GM04503 (cell line): ENCODE measurements around the gene GIPC1.
"Not testable (repeated sequence)": the region's sequence is repeated elsewhere in the genome, so short reads cannot be mapped to it uniquely, and the experiment has no call there.

ENCODE experiments used
- DNase-seq: peaks from one replicate; pipeline ENCODE4 v3.0.0-alpha.2; 2012; ENCODE audit warnings: low read depth

The GIPC1 gene, protein sequence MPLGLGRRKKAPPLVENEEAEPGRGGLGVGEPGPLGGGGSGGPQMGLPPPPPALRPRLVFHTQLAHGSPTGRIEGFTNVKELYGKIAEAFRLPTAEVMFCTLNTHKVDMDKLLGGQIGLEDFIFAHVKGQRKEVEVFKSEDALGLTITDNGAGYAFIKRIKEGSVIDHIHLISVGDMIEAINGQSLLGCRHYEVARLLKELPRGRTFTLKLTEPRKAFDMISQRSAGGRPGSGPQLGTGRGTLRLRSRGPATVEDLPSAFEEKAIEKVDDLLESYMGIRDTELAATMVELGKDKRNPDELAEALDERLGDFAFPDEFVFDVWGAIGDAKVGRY

DNA sequence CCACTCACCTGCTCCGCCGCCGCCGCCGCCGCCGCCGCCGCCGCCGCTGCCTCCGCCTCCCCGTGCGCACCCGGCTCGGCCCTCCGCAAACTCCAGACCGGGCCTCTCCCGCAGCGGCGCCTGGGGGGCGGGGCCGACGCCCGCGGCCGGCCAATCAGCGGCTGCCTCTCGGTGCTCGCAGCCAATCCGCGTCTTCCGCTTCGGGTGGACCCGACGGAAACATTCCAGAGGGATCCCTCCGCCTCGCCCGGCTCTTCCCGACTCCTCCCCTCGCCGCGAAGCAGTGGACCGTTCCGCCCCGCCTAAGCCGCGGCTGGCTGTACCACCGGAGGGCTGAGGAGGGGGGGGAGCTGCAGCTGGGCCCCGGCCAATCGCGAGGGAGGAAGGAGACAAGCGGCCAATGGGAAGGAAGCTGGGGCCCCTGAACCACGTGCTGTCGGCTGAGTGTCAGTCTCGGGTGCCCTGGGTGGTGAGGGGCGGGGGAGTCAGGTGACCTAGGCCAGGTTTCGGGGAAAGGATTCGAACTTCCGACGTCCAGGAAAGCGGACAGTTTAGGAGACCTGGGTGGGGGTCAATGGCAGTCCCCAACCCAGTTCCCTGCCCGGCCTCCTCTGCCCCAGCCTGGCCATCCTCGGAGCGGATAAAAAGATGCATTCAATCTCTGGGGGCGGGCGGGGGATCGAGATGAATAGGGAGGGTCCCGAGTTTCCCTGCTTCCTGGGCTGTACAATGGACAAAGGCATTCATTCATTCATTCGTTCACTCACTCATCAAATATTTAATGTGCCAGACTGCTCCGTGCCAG is at the start of gene GIPC1:
Gene GIPC1 (minus strand): TSS at position 99 of the 805 bp plus-strand sequence. CDS start 13,151 bp downstream, outside the sequence.
- DNase-seq = peak; percentile 89

DNA sequence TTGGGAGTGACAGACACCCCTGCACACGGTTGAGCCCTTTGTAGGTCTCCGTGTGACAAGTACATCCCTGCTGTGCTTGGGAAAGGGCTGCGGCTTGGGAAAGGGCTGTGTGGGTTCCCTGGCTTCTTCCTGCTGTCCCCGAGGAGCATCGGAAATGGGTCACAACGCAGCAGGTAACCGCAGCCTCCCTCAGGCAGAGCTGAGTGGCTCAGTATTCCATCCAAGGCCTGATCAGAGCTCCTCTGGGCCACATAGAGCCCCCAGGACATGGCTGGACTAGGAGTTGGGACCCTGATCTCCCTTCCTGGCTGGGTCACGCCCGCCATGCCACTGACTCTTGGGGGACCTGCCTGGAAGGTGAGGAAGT is 49.8 kb upstream of the GIPC1 start:
- no peak for DNase-seq

DNA sequence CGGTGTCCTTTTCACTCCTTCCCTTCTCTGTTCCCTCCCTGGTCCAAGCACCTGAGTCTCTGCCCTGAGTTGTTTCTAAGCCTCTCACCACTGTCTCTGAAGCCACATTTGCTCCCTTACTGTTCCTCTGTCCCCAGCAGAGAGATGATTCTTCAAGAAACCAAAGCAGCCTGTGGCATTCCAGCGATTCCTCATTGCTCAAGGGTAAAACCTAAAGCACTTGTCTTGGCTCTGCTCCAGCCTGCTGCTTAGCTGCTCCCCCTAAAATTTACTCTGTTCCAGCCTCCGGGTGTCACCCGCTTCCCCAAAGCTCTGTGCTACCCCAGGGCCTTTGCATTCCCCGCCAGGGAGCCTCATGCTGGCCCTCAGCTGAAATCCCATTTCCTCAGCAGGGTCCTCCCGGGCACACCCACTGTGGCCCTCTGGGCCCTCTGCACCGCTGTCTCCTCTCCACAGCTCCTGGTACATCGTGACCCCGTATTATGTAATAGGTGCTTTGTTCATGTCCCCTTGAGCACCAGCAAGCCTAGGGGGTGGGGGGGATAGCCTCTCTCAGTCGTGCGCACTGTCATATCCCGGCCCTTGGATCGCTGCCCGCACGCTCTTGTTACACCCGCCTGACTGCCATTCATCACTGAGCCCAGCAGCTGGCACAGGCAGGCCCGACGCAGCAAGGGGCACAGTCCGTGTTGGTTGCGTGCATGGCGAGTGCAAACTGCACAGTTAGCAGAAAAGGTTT is 49.2 kb upstream of the GIPC1 start:
- no peak for DNase-seq

DNA sequence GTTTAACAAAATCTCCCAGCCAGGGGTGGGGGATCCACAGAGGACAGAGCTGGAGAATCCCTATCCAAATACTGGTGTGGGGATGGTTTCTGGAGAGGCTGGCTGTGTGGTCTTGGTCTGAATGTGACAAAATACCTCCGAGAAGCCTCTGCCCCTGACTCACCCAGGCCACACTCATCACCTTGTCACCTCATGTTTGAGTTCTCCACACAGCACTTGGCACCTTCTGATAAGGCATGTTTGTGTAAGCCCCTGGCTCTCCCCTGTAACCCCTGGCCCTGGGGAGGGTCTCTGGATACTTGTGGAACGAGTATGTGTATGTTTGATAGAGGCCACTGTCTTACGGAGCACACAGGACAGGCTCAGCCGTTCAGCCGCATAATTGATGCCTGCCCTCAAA is 48.1 kb upstream of the GIPC1 start:
- no peak for DNase-seq

DNA sequence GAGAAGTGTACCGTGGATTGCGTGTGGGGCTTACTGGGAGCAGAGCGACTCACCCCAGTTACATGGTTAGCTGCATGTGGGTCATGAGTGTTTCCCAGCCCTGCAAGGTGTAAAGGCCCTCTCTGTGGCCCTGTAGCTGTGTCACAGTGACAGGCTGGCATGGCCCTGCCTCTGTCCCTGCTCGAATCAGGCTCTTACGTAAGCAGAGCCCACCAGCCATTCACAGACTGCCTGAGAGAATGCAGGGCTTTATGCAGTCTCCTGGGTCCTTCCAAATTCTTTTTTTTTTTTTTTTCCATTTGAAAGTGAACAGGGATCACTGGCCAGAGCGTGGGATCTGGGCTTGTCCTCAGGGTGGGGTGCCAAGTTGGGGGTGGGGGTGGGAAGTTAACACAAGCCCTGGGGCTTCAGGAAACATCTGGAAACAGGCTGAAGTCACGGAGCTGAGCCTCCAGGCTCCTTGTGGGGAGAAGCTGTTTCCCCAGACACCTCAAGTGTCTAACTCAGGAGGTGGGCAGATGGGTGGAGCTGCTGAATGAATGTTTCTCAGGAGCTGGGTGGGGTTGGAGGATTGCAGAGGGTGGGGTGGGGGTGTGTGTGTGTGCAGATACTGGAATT is 46.9 kb upstream of the GIPC1 start:
- DNase-seq = no peak

DNA sequence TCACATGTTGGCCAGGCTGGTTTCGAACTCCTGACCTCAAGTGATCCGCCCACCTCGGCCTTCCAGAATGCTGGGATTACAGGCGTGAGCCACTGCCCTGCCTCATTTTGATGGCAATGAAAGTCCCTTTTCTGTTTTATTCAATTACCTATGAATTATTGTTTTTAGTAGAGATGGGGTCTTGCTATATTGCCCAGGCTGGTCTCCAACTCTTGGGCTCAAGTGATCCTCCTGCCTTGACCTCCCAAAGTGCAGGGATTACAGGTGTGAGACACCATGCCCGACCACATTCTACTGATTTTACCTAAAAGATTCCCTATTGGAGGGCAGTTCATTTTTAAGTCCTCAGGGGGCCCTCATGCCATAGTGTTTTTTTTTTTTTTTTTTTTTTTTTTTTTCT is 46.1 kb upstream of the GIPC1 start:
- DNase-seq = not testable (repeated sequence)

DNA sequence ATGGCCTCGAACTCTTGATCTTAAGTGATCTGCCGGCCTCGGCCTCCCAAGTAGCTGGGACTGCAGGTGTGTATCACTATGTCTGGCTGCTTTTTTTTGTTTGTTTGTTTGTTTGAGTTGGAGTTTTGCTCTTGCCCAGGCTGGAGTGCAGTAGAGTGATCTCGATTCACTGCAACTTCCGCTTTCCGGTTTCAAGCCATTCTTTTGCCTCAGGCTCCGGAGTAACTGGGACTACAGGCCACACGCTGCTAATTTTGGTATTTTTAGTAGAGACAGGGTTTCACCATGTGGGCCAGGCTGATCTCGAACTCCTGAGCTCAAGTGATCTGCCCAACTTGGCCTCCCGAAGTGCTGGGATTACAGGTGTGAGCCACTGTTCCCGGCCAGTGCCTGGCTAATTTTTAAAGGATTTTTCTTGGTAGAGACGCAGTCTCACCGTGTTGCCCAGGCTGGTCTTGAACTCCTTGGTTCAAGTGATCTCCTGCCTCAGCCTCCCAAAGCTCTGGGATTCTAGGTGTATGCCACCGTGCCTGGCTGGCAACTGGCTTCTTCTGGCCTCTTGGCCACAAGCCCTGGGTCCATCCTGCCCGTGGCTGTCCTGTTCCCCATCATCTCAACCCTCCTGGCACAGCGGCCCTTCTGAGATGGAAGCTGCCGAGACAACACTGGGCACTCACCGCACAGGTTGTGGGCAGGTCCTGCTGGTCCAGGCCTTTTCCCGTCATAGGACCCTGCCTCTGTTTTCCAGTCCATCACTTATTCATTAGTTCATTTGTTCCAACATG is 45.0 kb upstream of the GIPC1 start:
- no peak for DNase-seq

DNA sequence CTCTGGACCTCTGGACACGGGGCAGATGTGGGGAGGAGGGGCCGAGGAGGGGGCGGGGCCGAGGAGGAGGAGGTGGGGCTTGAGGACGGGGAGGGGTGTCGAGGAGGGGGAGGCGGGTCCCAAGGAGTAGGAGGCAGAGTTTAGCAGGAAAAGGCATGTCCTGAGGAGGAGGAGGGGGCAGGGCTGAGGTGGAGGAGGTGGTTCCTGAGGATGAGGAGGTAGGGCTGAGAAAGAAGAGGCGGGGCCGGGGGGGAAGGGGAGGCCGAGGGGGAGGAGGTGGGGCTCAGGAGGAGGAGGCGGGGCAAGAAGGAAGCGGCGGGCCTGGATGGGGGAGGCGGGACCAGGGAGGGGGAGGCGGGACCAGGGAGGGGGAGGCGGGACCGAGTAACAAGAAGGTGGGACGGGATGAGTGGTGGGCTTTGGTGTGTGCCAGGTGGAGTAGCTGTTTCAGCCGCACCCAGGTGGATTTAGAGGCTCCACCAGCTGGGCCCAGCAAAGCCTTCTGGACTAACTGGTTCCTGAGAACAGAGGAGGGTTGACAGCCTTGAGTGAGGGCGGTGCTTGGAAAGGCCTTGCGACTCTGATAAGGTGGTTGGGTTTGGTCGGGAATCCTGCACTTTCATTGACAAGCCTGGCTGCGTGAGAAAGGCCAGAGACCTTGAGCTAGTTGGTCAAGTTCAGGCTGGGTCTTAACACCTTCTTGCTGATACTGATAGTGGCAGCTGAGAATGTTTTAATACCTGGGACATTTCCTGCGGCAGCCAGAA is 41.2 kb upstream of the GIPC1 start:
- no peak for DNase-seq

DNA sequence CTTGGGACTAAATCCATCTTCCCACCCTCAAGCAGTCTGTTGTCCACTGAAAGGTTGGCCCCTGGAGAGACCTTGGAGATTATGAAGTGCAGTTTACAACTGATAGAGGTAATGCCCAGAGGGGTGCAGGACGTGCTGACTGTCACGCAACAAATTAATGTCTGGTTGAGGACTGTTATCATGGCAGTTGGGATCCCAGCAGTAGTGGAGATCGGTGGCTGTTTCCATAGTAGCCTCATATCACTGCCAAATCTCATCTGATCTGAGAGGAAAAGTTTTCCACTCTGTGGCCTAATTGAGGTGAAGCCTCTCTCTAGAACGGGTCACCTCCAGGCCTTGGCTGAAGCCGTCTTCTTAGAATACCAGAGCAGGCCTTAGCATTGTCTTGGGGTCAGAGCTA is 37.5 kb upstream of the GIPC1 start:
- DNase-seq = no peak

DNA sequence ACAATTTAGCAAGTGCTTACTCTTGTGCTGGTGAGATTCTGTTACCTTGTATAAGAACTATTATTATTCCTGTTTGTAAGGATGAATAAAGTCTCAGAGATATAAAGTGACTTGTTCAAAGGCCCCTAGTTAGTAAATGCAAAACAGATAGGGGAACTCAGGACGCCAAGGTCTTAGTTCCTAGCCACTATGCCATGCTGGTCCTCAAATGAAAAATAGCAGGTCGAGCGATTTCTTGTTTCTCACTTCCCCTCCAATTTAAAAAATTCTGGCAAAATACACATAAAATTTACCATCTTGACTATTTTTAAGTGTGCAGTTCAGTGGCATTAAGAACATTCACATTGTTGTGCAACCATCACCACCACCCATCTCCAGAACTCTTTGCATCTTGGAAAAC is 34.6 kb upstream of the GIPC1 start:
- no peak for DNase-seq

DNA sequence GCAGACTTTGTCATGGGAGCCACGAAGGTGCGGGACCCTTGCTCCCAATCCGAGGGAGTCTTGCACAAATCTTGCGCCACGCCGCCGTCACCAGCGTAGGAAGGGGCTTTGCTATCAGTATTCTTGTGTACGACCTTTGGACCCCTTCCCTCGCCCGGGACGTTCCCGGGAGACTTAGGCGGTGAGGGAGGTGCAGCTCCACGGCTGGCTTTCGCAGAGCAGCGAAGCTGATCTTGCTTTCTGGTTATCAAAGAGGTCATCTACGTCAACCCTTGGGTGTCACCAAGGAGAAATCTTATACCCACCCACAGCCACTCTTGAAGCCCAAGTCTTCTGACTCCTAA is 34.0 kb upstream of the GIPC1 start:
- DNase-seq = no peak

DNA sequence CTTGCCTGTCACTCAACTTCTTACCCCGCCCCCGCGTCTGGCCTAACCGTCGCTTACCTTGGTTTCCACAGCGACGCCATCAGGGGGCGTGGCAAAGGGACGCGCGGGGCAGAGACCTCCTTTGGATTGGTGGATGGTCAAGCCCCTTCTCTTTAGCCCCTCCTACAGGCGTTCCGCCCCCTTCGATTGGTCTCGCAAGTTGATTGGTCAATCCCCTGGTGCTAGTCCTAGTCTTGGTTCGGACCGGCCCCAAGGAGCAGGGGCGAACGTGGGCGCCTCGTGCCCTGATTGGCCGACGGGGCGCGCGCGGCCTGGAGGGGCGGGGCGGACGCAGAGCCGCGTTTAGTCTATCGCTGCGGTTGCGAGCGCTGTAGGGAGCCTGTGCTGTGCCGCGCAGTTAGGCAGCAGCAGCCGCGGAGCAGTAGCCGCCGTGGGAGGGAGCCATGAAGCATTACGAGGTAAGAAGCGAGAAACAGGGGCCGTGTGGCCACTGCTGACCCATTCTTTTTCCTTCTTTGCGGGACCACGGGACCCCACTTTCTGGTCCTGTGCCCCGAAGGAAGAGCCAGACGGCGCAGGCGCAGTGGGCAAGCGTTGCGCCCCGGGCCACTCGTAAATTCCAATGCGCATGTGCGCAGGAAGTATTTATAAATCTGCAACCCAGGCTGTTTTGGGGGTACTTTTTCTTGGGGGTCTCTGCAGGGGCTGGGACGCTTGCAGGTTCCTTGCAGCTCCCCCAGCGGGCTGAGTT is 33.5 kb upstream of the GIPC1 start, which contains the start of gene TECR:
Gene TECR (plus strand): TSS at position 341 of the 751 bp plus-strand sequence. CDS start 103 bp downstream, at position 444.
- peak; percentile 99 for DNase-seq

DNA sequence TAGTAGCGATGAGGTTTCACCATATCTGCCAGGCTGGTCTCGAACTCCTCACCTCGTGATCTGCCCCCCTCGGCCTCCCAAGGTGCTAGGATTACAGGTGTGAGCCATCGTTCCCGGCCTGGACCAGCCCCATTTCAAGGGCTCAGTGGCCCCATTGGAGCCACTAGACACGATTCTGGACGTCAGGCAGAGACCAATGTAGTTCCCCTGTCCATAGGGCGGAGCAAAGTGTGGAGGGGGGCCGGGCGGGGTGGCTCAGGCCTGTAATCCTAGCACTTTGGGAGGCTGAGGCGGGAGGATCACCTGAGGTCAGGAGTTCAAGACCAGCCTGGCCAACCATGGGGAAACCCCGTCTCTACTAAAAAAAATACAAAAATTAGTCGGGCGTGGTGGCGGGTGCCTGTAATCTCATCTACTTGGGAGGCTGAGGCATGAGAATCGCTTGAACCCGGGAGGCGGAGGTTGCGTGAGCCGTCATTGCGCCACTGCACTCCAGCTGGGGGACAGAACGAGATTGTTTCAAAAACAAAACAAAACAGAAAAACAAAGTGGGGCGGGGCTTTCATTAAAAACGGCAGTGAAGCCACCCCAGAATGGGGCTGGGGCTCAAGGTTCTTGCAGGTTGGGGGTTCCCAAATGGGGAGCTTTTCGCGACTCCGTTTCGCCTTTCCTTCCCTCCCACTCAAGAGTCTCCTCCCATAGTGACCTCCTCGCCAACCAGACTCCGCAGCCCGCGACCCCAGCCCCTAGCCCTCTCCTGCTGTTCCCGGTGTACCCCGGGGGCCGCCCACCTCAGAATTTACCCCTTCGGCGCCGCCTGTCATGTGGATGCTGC is 32.7 kb upstream of the GIPC1 start:
- DNase-seq = no peak

DNA sequence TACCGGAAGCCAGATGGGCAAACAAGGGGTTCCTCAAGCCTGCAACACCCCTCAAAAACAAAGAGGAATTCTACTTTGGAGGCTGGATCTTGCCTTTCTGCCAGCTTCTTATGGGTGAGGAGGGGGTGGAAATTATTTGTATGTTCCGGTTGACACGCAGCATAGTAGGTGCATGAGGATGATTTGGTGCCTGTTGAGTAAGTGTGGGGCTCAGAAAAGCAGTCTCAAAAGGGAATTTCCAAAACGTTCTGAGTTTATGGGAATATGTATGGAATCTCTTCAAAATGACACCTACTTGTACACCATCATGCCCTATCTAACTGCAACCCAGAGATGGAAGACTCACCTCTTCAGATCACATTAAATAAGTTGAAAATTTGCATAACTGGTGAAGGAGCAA is 30.5 kb upstream of the GIPC1 start:
- DNase-seq = no peak

DNA sequence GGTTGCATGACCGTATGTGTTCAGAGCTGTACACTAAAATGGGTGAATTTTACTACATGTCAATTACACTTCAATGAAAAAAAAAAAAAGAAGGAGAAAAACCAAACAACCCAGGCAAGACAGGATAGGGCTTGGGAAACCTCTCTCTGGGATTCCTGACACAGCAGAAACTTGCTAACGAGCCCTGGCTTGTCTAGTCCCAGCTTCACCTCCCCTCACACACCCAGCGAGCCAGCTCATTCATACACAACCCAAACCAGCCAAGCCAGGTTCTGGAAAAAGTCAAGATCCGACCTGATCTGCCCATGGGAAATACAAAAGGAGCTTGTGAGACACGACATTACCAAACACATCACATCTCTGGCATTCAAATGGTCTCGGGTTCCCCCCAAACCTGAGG is 29.8 kb upstream of the GIPC1 start:
- no peak for DNase-seq

DNA sequence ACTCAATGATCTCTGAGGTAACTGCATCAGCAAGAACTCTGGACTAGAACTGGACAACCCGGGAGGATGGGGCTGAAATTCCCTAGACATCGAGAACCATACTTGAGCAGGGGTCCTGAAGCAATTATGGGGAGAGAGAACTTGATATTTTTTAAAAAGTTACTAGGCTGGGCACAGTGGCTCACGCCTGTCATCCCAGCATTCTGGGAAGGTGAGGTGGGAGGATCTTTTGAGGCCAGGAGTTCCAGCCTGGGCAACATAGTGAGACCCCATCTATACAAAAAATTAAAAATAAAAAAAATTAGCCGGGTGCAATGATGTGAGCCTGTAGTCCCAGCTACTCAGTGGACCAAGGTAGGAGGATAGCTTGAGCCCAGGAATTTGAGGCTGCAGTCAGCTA is 24.6 kb upstream of the GIPC1 start:
- no peak for DNase-seq

DNA sequence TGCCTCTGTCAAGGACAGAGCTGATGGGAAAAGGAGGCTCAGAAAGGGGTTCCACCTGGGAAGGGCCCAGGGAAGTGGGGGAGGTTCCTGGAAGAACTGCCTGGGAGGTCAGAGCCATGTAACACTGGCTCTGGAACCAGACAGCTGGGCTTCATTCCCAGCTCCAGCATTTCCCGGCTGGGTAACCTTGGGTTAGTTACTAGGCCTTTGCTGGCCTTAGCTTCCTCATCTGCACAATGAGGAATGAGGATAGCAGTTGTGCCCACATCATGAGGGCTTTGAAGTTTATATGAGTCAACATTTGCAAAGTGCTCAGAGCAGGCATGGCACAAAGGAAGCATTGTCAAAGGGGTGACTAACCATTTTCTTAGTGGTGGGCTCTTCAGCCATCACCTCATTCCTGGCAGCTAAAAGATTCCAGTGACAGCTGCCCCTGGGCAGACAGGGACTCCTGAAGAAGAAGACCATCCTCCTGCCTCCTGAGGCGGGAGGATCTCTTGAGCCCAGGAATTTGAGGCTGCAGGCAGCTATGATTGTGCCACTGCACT is 24.0 kb upstream of the GIPC1 start:
- no peak for DNase-seq

DNA sequence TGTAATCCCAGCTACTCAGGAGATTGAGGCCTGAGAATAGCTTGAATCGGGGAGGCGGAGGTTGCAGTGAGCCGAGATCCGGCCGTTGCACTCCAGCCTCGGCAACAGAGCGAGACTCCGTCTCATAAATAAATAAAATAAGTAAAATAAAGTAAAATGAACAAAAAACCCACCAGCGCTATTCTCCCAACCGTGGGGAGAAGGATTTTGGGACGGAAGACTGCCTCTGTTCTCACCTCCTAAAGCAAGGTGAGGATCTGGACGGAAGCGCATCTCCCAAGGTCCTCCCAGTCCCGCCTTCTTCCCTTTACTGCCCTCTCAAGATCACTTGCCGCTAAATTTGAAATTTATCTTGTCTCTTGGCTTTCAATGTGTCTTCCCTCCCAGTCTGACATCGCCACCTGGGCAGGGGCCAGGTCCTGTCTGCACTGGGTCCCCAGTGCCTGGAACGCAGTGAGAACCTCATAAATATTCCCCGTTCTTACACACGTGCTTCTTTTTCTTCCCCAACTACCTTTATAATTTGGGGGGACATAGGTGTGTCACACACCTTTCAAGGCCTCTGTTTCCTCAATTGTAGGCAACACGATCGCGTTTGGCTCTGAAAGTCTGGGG is 23.4 kb upstream of the GIPC1 start:
- DNase-seq = no peak
